NCI-H1417 (cell line): Measurements from ENCODE around the gene TRPM4.
"Not testable (repeated sequence)": the region's sequence is repeated elsewhere in the genome, so short reads cannot be mapped to it uniquely, and the experiment has no call there.

Experiments used
- DNase-seq, 3 experiments: peaks; one replicate each; lab custom pipeline; 2025; lab: John Stamatoyannopoulos, UW

TRPM4 gene

GRCh38 chr19:49127225-49127624, 30.4 kb upstream of the TRPM4 start:
- DNase-seq = not testable (repeated sequence)

- peak; percentile 93 to 100 (median 98) for DNase-seq
Measured at GRCh38 chr19:49127674-49128544, 29.7 kb upstream of the TRPM4 start.

GRCh38 chr19:49128545-49129237, 28.9 kb upstream of the TRPM4 start:
- peak in 1 of 3 experiments; percentile 79 for DNase-seq

- peak in 1 of 3 experiments; percentile 74 for DNase-seq
Measured at GRCh38 chr19:49129238-49129583, 28.4 kb upstream of the TRPM4 start.

- DNase-seq = no peak
Measured at GRCh38 chr19:49130325-49130724, 27.3 kb upstream of the TRPM4 start.

GRCh38 chr19:49132974-49133609, 24.5 kb upstream of the TRPM4 start:
- DNase-seq = peak; percentile 71 to 90 (median 76)

- DNase-seq = peak; percentile 68 to 88 (median 76)
Measured at GRCh38 chr19:49133621-49134454, 23.8 kb upstream of the TRPM4 start.

- no peak for DNase-seq
Measured at GRCh38 chr19:49135686-49136085, 21.9 kb upstream of the TRPM4 start.

- no peak for DNase-seq
Measured at GRCh38 chr19:49136771-49137171, 20.8 kb upstream of the TRPM4 start.

- DNase-seq = no peak
Measured at GRCh38 chr19:49140951-49141350, 16.6 kb upstream of the TRPM4 start.

- DNase-seq = no peak
Measured at GRCh38 chr19:49141352-49141751, 16.2 kb upstream of the TRPM4 start.

- DNase-seq = peak in 1 of 3 experiments; percentile 24
Measured at GRCh38 chr19:49142866-49143335, 14.7 kb upstream of the TRPM4 start.

GRCh38 chr19:49145573-49146407, 11.8 kb upstream of the TRPM4 start:
- DNase-seq = peak; percentile 18 to 64 (median 34)

- DNase-seq = not testable (repeated sequence)
Measured at GRCh38 chr19:49146408-49146770, 11.2 kb upstream of the TRPM4 start.

- no peak for DNase-seq
Measured at GRCh38 chr19:49148044-49148682, 9.4 kb upstream of the TRPM4 start.

GRCh38 chr19:49148784-49149651, 8.6 kb upstream of the TRPM4 start:
- DNase-seq = peak; percentile 92 to 99 (median 96)

- DNase-seq = peak; percentile 84 to 90 (median 88)
Measured at GRCh38 chr19:49149652-49150105, 7.9 kb upstream of the TRPM4 start.

GRCh38 chr19:49150106-49150943, 7.3 kb upstream of the TRPM4 start:
- DNase-seq = peak; percentile 91 to 96 (median 94)
